Measurements from ENCODE around the gene CFAP70. TPM values are rescaled to one million over a fixed set of nuclear protein-coding genes. Genes with fewer than 3 reads are reported as not detected.

CFAP70 gene
- total and polyA plus RNA-seq, 5 donors from 2014 or later: 0.09 to 2.6 (median 0.25) TPM; not detected in 2

DNA sequence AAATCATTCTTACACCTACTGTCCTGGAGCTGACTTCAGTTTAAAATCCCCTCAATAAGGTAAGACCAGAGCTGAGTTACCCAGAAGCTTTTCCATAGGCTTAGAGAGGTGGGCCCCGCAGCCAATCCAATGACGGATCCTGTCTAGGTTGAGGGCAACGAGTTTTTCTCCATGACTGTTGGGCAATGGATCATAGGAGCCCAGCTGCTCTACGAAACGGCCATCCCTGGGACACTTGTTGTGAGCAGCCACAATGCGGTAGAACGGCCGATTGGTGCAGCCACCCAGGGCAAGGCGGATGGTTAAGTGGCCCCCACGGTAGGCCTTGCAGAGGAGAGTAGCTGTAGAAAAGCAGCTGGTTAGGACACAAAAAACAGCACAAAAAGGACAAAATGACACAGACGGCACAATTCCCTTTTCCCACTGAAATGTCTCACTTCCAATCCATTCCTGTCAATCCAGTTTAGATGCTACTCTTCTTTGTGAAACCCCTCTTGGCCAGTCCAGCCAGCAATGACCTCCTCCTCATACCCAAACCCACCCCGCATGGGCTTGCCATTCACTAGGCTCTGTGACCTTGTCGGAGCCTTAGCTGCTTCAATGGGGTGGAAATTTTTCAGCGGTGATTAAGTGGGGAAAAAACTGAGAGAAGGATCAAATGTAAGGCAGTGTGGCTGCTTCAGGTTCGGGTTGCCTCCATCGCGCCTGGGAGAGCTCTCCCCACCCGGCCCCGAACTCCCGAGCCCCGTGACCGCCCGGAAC, 106.8 kb downstream of the CFAP70 start:
- H3K27me3 ChIP-seq (ENCODE audit: control insufficient read depth, insufficient read depth, low read length): no peaks in the 10 kb centered on the region
- Mint-ChIP-seq H3K4me1 (peaks cover 15 to 50% (median 30%) of the 10 kb centered on the region in 4 donors), H3K27ac (peak overlapping the region; percentile 96 to 98 (median 96)), H3K36me3 (peaks cover 17% of the 10 kb centered on the region), H3K27me3 (no peaks in the 10 kb centered on the region), H3K4me3 (peak overlapping the region; percentile 96 to 98 (median 98)), H3K9me3 (no peaks in the 10 kb centered on the region)
- peaks cover 30% of the 10 kb centered on the region for H3K4me1 ChIP-seq (ENCODE audit: control insufficient read depth, insufficient read depth, low read length, poor library complexity, severe bottlenecking)
- peak in 1 of 2 donors; percentile 37 for ATAC-seq (ENCODE audit: low read depth in 2 of 2)
- peaks cover 8% of the 10 kb centered on the region for H3K36me3 ChIP-seq (ENCODE audit: control insufficient read depth, insufficient read depth, low read length)
- no peaks in the 10 kb centered on the region for H3K9me3 ChIP-seq (ENCODE audit: control insufficient read depth in 2 of 2, low read length in 2 of 2)
- peak overlapping the region; percentile 81 for H3K27ac ChIP-seq (ENCODE audit: insufficient read depth, low read length, poor library complexity, severe bottlenecking)
- peak in 1 of 3 donors; percentile 6 for DNase-seq
- H3K4me3 ChIP-seq (ENCODE audit: low read depth, low read length): peak overlapping the region; percentile 98

DNA sequence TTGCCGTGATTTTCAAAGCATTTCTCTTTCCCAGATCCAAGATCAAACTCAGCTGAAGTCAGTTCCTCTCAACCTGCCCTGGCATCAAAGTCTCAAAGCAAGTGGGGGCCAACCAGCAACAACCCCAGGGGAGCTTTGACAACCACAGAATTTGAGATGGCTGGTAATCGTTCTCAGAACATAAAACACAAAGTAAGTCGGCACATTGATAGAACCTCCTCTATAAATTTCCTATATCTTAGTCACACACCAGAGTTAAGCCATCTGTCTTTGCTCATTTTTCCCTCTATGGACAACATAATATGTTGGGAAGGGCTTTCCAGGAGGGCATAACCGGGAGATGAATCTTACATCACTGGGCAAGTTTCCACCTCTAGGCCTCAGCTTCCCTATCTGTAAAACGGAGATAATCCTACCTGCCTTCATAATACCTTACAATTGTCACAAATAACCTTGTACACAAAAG, 110.4 kb downstream of the CFAP70 start:
- Histone ChIP-seq H3K4me1 (ENCODE audit: control insufficient read depth, insufficient read depth, low read length, poor library complexity, severe bottlenecking) (peaks cover 53% of the 10 kb centered on the region), H3K9me3 (ENCODE audit: control insufficient read depth in 2 of 2, low read length in 2 of 2) (no peaks in the 10 kb centered on the region), H3K4me3 (ENCODE audit: low read depth, low read length) (no peak overlapping the region), H3K27ac (ENCODE audit: insufficient read depth, low read length, poor library complexity, severe bottlenecking) (peak overlapping the region; percentile 96), H3K36me3 (ENCODE audit: control insufficient read depth, insufficient read depth, low read length) (peaks cover 26% of the 10 kb centered on the region), H3K27me3 (ENCODE audit: control insufficient read depth, insufficient read depth, low read length) (no peaks in the 10 kb centered on the region)
- H3K27me3 Mint-ChIP-seq: no peaks in the 10 kb centered on the region
- H3K4me3 Mint-ChIP-seq: peak overlapping the region; percentile 58 to 97 (median 85)
- ATAC-seq (ENCODE audit: low read depth in 2 of 2) (no peak), DNase-seq (no peak)
- H3K27ac Mint-ChIP-seq: peak overlapping the region; percentile 79 to 98 (median 98)
- no peaks in the 10 kb centered on the region for H3K9me3 Mint-ChIP-seq
- H3K36me3 Mint-ChIP-seq: peaks cover 28% of the 10 kb centered on the region
- peaks cover 29 to 79% (median 56%) of the 10 kb centered on the region in 4 donors for H3K4me1 Mint-ChIP-seq

DNA sequence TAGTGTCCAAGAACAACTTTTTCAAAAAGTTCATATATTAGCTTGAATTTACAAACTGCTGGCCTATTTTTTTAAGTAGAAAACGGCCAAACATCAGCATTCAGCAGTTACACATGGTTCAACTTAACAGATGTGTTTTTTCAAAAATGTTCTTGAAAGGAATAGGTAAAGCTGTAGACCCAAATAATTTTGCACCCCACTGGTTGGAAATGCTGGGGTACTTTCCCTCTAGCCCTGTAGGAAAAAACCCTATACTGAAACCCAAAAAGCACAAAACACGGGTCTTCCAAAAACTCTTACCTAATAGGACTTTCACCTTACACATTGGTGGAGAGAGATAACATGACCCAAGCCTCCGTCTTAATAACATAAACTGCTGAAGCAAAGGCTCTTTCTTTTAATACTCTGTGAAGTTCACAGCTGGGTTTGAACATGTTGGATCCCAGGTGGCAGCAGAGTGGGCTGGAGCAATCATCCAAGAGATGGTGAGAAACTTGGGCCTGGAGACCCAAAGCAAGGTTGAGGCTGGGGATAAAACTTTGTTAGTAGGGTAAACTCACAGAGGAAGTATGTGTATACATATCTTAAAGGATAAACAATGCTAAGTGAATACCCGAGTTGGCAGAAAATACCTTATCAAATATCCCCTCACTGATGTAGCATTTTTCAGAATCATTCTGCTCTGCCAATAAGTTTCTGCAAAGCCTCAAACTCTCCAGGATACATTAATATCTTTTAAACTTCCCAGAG, 111.0 kb downstream of the CFAP70 start:
- Histone ChIP-seq H3K9me3 (ENCODE audit: control insufficient read depth in 2 of 2, low read length in 2 of 2) (no peaks in the 10 kb centered on the region), H3K27ac (ENCODE audit: insufficient read depth, low read length, poor library complexity, severe bottlenecking) (peak overlapping the region; percentile 96), H3K27me3 (ENCODE audit: control insufficient read depth, insufficient read depth, low read length) (no peaks in the 10 kb centered on the region), H3K36me3 (ENCODE audit: control insufficient read depth, insufficient read depth, low read length) (peaks cover 32% of the 10 kb centered on the region), H3K4me3 (ENCODE audit: low read depth, low read length) (peak overlapping the region; percentile 94), H3K4me1 (ENCODE audit: control insufficient read depth, insufficient read depth, low read length, poor library complexity, severe bottlenecking) (peaks cover 50% of the 10 kb centered on the region)
- Mint-ChIP-seq H3K4me3 (peak overlapping the region; percentile 95 to 99 (median 96)), H3K36me3 (peaks cover 34% of the 10 kb centered on the region), H3K9me3 (no peaks in the 10 kb centered on the region), H3K27ac (peak overlapping the region; percentile 98), H3K27me3 (no peaks in the 10 kb centered on the region), H3K4me1 (peaks cover 28 to 76% (median 56%) of the 10 kb centered on the region in 4 donors)
- no peak for DNase-seq
- ATAC-seq (ENCODE audit: low read depth in 2 of 2): no peak

DNA sequence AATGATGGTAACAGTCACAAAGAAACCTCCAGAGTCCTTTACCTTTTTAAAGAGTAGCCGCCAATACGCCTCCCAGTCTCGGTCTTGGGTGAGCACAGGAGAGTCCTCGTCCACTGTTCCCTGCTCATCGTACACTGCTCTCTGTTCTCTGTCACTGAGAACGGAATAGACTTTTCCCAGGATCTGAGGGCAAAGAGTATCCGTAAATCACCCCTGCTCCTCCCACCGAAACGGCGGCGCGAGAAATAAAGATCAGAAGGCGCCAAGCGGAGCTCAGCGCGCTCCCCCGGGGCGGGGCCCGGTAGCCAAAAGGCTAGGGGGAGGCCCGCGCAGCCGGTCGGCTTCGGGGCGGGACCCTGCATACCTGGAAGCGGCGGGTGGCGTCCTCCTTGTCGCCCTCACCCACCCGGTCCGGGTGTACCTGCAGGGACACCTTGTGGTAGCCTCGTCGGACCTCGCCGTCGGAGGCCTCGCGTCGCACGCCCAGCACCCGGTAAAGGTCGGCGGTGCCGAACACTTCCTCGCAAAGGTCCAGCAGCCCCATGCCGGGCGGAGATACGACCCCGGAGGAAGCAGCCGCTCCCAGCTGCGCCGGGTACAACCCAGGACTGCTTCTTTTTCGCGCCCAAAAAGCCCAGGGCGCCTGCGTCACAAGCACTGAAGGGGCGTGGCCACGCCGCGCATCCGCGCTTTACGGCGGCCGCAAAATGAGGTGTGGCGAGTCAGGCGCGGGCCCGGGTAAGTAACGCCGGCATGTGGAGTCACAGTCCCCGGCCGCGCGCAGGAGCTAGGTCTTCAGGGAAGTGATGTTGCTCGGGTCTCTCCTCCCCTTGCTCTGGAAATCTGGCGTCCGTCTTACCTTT, 111.8 kb downstream of the CFAP70 start, which contains the start of gene DNAJC9:
DNAJC9 (minus strand) TSS at position 610 of the 863 bp plus-strand sequence; CDS start at position 544, 66 bp downstream.
- peaks cover 47% of the 10 kb centered on the region for H3K4me1 ChIP-seq (ENCODE audit: control insufficient read depth, insufficient read depth, low read length, poor library complexity, severe bottlenecking)
- Mint-ChIP-seq H3K27me3 (no peaks in the 10 kb centered on the region), H3K36me3 (peaks cover 40% of the 10 kb centered on the region)

DNA sequence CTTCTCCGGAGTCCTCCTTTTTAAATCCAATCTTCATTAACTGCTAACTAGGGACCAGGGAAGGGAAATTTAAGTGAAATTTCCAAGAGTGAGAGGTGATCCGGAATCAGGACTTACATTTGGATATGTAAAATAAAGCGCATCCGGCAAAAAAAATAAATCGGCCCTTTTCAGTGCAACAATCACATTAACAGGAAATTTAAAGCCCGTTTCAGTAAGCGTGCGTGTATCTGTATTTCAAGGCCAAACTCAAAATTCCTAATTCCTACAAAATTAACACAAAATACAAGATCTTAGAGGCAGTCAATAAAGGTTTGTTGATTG, 112.4 kb downstream of the CFAP70 start:
- no peaks in the 10 kb centered on the region for H3K9me3 ChIP-seq (ENCODE audit: control insufficient read depth in 2 of 2, low read length in 2 of 2)
- peak overlapping the region; percentile 96 for H3K27ac ChIP-seq (ENCODE audit: insufficient read depth, low read length, poor library complexity, severe bottlenecking)
- H3K4me3 ChIP-seq (ENCODE audit: low read depth, low read length): peak overlapping the region; percentile 93
- peaks cover 40% of the 10 kb centered on the region for H3K36me3 Mint-ChIP-seq
- peak overlapping the region; percentile 95 to 99 (median 96) for H3K4me3 Mint-ChIP-seq
- peaks cover 41% of the 10 kb centered on the region for H3K4me1 ChIP-seq (ENCODE audit: control insufficient read depth, insufficient read depth, low read length, poor library complexity, severe bottlenecking)
- no peaks in the 10 kb centered on the region for H3K27me3 ChIP-seq (ENCODE audit: control insufficient read depth, insufficient read depth, low read length)
- peaks cover 20 to 66% (median 53%) of the 10 kb centered on the region in 4 donors for H3K4me1 Mint-ChIP-seq
- no peak for ATAC-seq (ENCODE audit: low read depth in 2 of 2)
- H3K36me3 ChIP-seq (ENCODE audit: control insufficient read depth, insufficient read depth, low read length): peaks cover 45% of the 10 kb centered on the region
- no peaks in the 10 kb centered on the region for H3K9me3 Mint-ChIP-seq
- DNase-seq: no peak
- H3K27ac Mint-ChIP-seq: peak overlapping the region; percentile 98
- no peaks in the 10 kb centered on the region for H3K27me3 Mint-ChIP-seq

More for the DNA sequence above, 111.8 kb downstream of the CFAP70 start, which contains the start of gene DNAJC9:
- Mint-ChIP-seq H3K4me1 (peaks cover 21 to 71% (median 54%) of the 10 kb centered on the region in 4 donors), H3K9me3 (no peaks in the 10 kb centered on the region), H3K27ac (peak within 1 kb of the TSS; percentile 98), H3K4me3 (peak within 1 kb of the TSS; percentile 95 to 99 (median 96))
- DNase-seq: peak; percentile 94 to 97 (median 96)
- ATAC-seq (ENCODE audit: low read depth in 2 of 2): peak; percentile 84 to 86
- peak within 1 kb of the TSS; percentile 96 for H3K27ac ChIP-seq (ENCODE audit: insufficient read depth, low read length, poor library complexity, severe bottlenecking)
- H3K4me3 ChIP-seq (ENCODE audit: low read depth, low read length): peak within 1 kb of the TSS; percentile 94
- H3K27me3 ChIP-seq (ENCODE audit: control insufficient read depth, insufficient read depth, low read length): no peaks in the 10 kb centered on the region
- no peaks in the 10 kb centered on the region for H3K9me3 ChIP-seq (ENCODE audit: control insufficient read depth in 2 of 2, low read length in 2 of 2)
- H3K36me3 ChIP-seq (ENCODE audit: control insufficient read depth, insufficient read depth, low read length): peaks cover 39% of the 10 kb centered on the region

DNA sequence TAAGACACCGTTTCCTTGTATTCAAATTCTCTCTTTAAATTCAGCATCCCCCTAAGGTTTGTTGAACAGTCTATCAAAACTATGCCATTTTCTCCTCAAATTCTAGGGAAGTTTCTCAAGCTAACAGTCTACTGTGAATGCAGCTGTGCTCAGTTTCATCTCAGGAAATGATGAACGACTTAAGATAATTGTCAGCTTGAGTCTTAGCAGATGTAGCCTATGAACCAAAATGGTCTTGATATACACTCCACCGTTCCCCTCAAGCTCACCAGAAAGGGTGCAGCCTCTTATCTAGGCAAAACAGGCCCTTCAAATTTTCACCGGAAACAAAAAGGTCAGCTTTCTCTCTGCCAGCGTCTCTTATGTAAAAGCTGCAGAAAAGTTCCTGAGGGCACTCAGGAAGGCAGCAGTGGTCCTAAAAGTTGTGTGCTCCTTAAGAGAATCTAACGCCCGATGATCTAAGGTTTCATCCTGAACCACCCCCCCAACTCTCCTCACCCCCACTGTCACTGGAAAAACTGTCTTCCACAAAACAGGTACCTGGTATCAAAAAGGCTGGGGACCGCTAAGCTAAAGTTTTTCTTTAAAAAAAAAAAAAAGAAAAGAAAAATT, 113.7 kb downstream of the CFAP70 start:
- H3K27ac ChIP-seq (ENCODE audit: insufficient read depth, low read length, poor library complexity, severe bottlenecking): peak overlapping the region; percentile 96

More for the DNA sequence above, 113.7 kb downstream of the CFAP70 start:
- H3K27me3 ChIP-seq (ENCODE audit: control insufficient read depth, insufficient read depth, low read length): no peaks in the 10 kb centered on the region
- peak overlapping the region; percentile 93 for H3K4me3 ChIP-seq (ENCODE audit: low read depth, low read length)
- DNase-seq (peak in 1 of 3 donors; percentile 38), ATAC-seq (ENCODE audit: low read depth in 2 of 2) (no peak)
- peak overlapping the region; percentile 28 to 95 (median 71) for H3K4me3 Mint-ChIP-seq
- H3K4me1 Mint-ChIP-seq: peaks cover 12 to 56% (median 45%) of the 10 kb centered on the region in 4 donors
- H3K4me1 ChIP-seq (ENCODE audit: control insufficient read depth, insufficient read depth, low read length, poor library complexity, severe bottlenecking): peaks cover 36% of the 10 kb centered on the region
- H3K9me3 Mint-ChIP-seq: no peaks in the 10 kb centered on the region
- no peaks in the 10 kb centered on the region for H3K9me3 ChIP-seq (ENCODE audit: control insufficient read depth in 2 of 2, low read length in 2 of 2)
- H3K27ac Mint-ChIP-seq: peak overlapping the region; percentile 43 to 98 (median 53)
- peaks cover 41% of the 10 kb centered on the region for H3K36me3 Mint-ChIP-seq
- peaks cover 47% of the 10 kb centered on the region for H3K36me3 ChIP-seq (ENCODE audit: control insufficient read depth, insufficient read depth, low read length)
- H3K27me3 Mint-ChIP-seq: no peaks in the 10 kb centered on the region

Measured in CD4-positive, CD25-positive, alpha-beta regulatory T cell (primary cell).